GM21717 (cell line): Measurements from ENCODE around the gene TBC1D5.
"Not testable (repeated sequence)": the region's sequence is repeated elsewhere in the genome, so short reads cannot be mapped to it uniquely, and the experiment has no call there.

Experiments used
- ATAC-seq: cut with Tn5 transposase; IDR thresholded peaks from one replicate; pipeline ENCODE4 v1.9.1; 2021; ENCODE audit warnings: mild to moderate bottlenecking, moderate library complexity; ENCODE audit not compliant: unreplicated experiment

The TBC1D5 gene

DNA sequence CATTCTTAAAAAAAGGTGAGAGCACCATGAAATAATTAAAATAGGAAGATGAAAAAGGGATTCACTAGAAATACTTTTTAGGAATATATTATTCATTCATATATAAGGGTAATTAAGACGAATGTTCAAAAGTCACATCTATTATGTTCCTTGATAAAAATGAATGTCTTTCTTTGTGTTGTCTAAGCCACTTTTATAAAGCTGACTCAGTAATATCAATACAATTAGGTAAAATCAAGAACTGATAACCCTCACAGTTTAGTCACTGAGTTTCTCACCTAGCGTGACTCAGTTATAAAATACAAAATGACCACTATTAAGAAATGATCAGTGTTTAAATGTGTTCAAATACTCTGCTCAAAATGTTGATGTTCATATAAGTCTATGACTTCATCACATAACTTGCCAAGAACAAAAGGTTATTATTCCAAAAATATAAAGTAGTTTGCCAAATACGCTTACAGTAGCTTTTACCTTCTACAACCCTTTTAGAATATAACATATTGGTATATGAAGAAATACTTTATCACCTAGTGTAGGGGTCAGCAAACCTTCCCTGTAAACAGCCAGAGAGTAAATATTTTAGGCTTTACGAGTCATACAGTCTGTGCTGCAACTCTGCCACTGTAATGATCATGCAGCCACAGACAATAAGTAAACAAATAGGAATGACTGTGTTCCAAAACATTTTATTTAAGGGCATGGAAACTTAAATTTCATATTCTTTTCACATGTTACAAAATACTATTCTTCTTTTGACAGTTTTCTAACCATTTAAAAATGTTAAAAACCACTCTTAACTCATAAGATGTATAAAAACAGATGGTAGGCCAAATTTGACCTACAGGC lies 369.8 kb downstream of the TBC1D5 start:
- no peak for ATAC-seq

DNA sequence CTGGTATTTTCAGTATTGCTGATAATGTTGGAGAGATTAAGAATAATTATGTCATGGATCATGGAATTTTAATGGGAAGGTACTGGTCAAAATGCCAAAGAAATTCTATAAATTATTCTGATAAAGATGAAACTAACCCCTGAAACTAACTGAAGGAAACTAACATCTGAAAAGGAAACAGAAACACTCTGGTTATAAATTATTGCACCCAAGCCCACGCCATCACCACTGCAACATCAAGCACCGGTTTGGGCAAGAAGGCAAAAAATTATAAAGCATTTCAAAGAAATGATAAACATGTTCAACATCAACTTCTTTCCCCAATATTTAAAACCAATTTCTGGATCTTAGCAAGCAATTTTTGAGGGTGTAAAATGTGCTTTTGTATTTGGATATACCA lies 372.5 kb downstream of the TBC1D5 start:
- no peak for ATAC-seq

DNA sequence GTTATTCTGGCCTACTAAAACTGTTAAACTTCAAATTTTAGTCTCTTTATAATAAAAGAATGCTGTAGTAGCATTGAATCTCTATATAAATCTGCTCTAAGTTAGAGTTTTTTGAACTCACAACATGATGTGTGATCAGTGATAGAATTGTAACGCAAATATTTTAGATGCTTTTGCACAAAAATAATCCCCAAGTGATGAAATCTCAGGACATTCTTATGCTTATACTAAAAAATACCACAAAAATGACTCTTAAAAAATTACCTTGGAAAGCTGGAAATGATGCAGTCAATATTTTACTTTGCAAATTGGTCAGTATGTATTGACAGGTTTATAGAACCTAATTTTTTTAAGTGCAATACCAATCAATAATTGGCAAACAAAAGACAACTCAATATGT lies 375.3 kb downstream of the TBC1D5 start:
- no peak for ATAC-seq

DNA sequence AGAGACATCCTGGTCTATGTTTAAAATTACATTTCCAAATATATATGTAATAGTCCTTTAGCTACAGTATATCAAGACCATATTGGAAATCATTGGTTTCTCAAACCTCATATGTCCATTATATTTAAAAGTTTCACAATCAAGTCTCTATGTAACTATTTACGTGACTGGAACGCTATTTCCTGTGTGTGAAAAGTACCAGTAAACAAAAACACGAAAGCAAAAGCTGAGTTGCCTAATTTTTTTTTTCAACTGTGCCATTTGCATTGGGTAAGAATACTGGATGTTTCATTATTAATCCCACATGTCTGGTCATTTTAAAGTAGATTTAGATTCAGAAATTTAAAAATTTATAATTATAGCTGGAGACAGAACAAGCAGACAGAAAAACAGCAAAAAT lies 381.4 kb downstream of the TBC1D5 start:
- no peak for ATAC-seq

DNA sequence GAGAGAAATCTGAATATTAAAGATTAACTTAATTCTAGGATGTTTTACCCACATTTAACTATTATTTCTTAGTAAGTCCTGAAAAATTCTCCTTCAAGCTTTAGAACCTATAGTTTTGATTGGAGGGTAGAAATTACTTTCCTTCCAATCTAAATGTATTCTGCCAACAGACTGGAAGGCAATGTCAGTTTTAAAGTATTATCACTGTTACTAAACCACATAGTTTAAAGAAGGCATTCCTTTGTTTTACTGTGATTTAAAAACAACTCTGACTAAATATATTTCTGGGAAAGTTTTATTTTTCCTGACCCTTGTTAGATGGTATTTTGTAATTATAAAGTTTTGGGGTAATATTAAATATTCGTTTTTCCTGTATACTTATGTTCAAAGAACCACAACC lies 382.5 kb downstream of the TBC1D5 start:
- no peak for ATAC-seq

DNA sequence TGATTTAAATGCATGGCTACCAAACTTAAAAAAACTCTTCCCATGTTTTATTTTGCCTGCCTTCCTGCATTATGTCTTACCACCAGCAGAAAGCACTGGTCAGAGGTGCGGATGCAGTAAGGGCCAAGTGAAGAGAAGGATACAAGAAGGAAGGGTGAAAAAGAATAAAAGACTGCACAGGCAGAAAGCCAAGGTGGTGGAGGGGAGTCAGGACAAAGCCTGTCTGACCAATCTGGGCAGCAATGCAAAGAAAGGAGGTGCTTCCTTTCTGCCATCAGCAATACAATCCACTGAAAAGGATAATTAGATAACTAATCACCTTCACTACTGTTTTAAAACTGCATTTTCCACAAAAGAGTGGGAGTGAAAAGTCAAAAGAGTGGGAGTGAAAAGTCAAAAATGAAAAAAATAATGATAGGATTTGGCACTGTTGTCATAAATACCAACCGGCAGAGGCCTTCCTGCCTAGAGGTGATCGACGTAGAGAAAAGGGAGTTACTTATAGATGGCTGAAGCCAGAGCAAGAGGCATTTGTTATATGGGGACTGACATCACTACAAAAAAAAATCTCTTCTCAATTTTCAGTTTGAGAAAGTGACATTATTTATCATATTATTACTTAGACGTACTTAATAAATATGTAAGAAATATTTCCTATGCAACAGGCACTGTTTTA lies 385.3 kb downstream of the TBC1D5 start:
- no peak for ATAC-seq

DNA sequence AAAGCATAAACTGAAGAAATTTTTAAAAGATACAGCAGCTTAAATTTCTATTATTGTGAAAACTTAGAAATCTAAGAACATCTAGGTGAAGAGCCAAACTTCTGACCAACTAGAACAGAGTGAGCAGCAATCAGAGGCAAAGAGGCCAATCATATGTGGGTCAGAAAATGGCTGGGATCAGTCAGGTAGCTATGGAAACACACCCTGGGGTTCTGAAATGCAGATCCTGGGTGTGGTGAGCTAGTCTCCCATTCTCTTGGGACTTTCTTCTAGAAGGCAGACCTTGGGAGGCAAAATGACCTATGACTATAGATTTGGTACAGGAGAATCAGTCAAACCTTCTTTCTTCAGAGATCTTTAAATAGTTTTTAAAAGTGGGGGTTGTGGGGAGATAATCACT lies 385.8 kb downstream of the TBC1D5 start:
- ATAC-seq: no peak

DNA sequence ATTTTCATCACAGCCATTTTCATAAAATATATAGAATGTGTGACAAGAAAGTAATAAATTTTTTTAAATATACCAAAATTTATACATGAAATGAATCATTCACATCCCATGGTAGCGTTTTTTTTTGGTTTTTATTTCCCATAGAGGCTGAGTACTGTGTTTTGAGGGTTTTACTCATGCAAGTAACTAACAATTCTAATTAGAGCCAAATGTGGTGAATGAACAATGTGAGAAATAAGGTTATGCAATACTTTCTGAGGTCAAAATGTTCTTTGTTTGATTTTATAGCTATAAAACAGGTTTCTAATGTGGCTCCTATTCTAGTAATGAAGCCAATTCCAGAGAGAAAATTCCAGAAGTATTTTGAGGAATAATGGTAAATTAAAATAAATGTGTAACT lies 386.8 kb downstream of the TBC1D5 start:
- ATAC-seq: no peak

DNA sequence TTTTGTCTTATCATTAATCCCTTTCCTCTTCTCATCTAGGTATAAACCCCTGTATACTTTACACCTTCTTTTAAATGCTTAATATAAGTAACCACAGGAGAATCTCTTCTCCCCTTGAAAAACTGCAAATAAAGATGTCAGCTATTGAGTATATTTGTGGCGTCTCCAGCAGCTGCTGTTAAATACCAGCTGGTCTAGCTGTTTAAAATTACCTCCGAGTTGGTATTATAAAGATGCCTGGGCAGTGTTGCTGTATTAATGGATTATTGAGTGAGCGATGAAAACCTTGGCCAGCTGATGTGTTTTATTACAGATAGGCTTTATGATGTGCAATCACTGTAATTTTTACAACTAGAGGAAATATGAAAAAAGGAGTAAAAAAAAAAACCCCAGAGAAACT lies 388.1 kb downstream of the TBC1D5 start:
- no peak for ATAC-seq

DNA sequence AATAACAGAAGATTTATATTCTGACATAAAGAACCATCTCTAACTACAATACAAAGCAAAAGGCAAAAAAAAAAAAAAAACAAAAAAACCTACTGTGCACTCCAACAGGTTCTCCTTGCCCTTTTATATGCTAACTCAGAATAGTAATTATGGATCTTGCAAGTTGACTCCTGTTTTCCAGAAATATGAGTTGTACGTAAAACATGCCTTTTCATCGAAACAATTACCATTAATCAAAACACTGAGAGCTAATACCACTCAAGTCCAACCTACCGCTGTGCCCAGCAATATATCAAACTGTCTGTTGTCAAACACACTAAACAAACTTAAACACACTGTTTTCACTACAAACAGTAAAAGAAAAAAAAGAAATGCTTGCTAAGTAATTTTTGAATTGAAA lies 389.8 kb downstream of the TBC1D5 start:
- ATAC-seq: no peak

DNA sequence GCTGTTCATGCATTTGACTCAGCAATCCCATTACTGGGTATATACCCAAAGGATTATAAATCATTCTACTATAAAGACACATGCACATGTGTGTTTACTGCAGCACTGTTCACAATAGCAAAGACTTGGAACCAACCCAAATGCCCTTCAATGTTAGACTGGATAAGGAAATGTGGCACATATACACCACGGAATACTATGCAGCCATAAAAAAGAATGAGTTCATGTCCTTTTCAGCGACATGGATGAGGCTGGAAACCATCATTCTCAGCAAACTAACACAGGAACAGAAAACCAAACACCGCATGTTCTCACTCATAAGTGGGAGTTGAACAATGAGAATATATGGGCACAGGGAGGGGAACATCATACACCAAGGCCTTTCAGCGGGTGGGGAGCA lies 391.2 kb downstream of the TBC1D5 start:
- not testable (repeated sequence) for ATAC-seq

DNA sequence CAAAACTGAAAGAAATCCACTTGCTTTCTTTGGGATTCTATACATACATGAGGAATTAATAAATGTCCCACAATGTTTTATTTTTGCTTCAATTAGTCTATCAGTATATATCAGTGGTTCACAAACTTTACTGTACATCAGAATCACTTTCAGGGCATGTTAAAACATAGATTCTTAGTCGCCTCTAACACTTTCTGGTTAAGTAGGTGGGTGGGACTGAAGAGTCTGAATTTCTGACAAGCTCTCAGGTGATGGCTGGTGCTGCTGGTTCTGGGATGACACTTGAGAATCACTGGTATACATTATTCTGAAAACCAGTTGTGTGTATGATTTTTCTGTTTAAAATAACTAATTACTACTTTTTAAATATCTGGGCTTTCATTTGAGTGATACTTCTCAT lies 393.3 kb downstream of the TBC1D5 start:
- no peak for ATAC-seq

DNA sequence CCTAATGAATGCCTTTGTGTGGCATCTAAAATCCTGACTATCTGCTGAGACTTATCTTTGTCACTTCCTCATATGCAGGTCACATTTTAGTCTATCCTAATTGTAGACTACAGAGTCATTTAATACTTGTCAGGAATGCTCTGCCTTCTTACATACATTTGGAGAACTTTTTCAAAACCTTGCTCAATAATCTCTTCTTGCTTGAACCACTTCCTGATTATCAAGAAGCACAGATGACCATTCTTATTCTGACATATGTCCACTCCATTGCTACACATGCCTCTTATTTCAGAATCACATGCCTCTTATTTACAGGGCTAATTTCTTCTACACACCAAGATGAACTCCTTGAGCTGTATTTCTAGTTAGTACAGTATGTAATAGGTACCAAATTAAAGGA lies 400.3 kb downstream of the TBC1D5 start:
- ATAC-seq: no peak

DNA sequence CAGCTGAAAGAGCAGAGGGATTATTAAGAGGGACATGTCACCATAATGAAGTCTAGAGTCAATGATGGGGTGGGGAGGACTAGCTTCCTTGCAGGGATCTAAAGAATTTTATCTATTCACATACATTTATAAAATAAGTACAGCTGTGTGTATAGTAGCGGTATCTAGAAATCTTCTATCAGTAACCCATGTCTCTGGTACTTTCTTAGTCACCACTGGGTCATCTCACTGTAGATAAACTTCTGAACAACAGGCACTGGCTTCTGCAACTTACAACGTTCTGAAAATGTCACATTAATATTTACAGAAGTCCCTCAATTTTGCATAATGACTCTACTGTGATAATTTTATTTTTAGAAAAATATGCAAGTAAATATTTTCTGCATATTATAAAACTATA lies 401.7 kb downstream of the TBC1D5 start:
- ATAC-seq: no peak

DNA sequence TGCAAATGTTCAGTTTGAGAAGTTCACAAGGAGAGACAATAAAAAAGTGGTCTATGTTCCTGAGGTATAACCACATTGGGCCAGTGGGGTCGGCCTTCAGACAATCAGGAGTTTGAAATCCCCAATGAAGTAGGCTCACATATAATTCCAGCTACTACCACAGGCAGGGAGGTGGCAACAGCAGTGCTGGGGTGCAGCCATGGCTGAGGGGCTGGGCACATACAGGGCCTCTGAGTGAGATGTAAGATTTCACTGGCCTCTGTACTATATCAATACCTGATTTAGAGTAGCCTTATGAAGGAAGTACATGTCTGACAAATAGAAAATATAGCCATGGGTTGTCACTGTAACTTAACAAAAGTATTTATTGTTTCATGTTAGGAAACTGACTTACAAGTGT lies 402.2 kb downstream of the TBC1D5 start:
- no peak for ATAC-seq

DNA sequence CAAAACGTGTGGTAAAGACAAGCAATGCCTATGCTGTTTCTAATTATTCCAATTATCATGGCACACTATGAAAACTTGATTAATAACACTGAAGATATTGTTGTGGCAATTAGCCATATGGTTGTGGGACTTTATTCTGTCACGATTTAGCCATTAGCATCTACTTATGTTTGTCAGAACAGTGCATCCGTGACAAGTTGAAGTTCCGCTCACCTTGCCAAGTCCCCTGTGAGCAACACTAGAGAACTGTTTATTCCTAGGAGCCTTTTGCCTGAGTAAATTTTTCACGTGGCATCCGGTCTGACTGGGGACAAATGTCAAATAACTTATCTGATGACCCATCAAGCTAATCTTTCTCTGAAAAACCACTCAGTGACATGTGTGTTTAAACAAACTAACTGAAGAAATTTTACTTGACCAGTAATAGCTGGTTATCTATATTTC lies 403.3 kb downstream of the TBC1D5 start:
- ATAC-seq: no peak

DNA sequence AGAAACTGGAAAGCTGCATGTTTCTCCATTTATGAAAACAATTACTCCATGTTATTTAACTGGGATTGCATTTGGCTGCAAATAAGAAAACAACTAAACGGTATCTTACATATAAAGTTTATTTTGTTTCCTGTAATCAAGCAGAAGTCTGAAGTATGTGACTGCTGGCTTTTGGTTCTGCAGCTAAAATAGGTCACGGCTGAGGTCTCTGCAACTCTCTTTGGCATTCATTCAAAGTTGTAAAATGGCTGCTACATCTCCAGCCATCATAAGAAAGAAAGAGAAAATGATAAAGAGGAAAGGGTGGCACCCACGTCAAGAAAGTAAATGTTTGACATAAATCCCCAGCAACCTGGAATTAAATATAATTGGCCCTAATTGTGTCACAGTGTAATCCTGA lies 406.1 kb downstream of the TBC1D5 start:
- no peak for ATAC-seq

DNA sequence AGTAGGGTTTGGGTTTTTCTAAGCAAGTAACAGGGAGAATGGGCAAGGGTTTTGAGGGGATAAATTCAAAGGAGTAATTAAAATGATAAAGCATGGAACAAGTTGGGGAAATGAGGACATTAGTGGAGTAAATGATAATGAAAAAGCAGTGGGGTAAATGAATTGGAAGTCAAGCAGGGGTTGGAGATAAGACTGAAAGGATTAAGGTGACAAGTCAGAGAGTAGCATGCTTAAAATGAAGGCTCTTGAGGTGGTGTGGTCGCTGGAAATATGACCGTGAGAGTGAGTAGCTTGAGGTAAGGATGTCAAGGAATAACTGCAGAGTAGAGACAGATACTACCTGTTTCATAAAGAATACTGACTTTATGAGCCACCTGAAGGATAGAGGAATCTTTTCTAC lies 408.5 kb downstream of the TBC1D5 start:
- ATAC-seq: no peak

DNA sequence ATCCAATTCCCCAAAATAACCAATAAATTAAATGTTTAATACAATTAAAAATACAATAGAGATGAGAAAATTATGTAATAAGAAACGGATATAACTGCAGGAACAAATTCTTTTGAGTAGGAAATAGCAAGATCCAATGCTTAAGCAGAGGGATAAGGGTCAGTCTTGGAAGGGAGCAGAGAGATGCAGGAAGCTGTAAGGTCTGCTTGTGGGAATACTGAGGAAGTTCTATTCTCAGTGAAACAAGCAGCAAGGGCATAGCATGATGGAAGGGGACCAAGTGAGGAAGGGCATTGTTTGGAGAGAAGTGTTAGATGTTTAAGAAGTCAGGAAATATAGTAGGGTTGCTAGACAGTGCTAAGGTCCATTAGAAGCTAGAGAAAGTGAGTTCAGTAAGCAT lies 409.0 kb downstream of the TBC1D5 start:
- no peak for ATAC-seq

DNA sequence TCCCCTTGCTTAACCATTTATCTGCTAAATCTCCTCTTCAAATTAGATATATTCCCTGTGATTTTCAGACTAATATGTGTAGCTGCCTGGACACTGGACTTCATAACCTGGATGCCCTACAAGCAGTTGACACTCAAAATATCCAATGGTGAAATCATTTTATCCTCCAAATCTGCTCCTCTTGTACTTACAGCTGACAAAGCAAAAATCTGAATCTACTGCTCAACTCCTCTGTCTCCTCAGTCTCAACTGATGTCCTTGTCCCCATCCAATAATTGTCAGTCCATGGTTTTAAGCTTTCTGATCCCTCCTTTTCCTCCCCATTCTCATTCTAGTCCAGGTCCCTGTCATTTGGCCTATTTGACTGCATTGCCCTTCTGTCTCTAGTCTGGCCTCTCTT lies 411.8 kb downstream of the TBC1D5 start:
- ATAC-seq: no peak

DNA sequence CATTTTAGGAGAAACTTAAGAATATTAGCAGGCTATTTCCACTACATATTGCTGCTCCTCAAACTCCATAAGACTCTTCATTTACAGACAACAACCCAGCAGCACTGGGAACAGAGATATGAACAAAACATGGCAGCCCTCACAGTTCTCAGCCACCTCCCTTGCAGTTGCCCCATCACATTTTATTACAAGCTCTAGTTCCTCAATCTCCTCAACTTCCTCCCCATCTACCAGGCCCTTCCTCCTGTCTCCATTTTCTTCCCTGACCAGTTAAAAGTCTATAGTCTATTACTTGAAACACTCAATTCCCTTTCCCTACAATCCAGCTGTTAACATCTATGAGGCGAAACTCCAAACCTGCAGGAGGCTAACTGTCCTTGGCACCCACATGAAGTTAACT lies 412.5 kb downstream of the TBC1D5 start:
- no peak for ATAC-seq

DNA sequence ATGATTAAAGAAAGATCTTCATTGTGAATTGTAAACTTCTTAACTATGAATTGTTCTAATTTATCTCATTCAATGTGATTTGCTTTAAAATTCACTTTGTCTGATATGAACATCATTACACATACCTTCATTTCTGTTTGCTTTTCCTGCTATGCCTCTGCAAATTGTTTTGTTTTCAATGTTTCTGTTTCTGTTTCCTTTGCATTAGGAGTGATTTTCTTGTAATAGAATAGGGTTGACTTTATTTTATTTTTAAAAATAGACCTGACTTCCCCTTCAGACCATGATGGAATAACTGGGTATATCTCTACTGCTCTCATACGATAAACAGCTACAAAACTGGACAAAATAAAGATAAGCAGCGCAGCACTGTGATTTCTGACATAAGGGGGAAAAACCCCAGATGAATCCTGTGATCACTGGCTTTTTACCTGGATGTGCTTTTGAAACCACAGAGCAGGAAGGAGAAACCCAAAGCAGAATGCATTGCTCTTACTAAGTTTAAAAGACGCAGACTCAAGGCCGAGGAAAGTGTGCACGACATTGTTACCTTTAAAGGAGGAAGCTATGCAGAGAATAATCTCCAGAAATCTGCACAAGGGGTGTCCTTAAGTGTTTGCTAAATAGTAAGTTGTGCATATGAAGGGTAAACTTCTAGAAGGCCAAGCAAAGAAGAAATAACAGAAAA lies 420.2 kb downstream of the TBC1D5 start:
- no peak for ATAC-seq
